ENCODE results near the gene MAP1LC3B2. TPM values are rescaled to one million over a fixed set of nuclear protein-coding genes. Genes with fewer than 3 reads are reported as not detected.

Gene MAP1LC3B2
- total and polyA plus RNA-seq, 3 experiments from 2014 or later = 0.96 to 5.8 (median 1.7) TPM

GRCh38 chr12:116600959-116601918, 42.1 kb downstream of the MAP1LC3B2 start:
- ChIA-PET POLR2A (no interaction called here), CTCF (interaction anchor here (0.5 to 2.5 kb wide), 8 partner anchors 8 to 604 kb away, joined by 3 to 11 read pairs (median 4); partner anchors contain the start of gene MAP1LC3B2)
- Mint-ChIP-seq H3K4me1 (peaks cover 0 to 7% (median 2%) of the 10 kb centered on the region in 3 donors), H3K36me3 (no peaks in the 10 kb centered on the region), H3K9me3 (no peaks in the 10 kb centered on the region), H3K4me3 (no peak overlapping the region), H3K27ac (peak overlapping the region in 1 of 8 donors; percentile 52), H3K27me3 (peaks cover 5 to 13% of the 10 kb centered on the region in 2 donors)
- H3K9me3 ChIP-seq (ENCODE audit: low read length) = no peaks in the 10 kb centered on the region
- H3K4me1 ChIP-seq (ENCODE audit: insufficient read depth, low read length) = peaks cover 3% of the 10 kb centered on the region
- no peak overlapping the region for H3K27ac ChIP-seq (ENCODE audit: low read depth, low read length)
- H3K4me3 ChIP-seq (ENCODE audit: low read length) = no peak overlapping the region
- H3K27me3 ChIP-seq (ENCODE audit: insufficient read depth, low read length, poor library complexity, severe bottlenecking) = no peaks in the 10 kb centered on the region
- no peaks in the 10 kb centered on the region for H3K36me3 ChIP-seq (ENCODE audit: insufficient read depth, low read length)
- no peak for DNase-seq

- no peaks in the 10 kb centered on the region for H3K36me3 ChIP-seq (ENCODE audit: insufficient read depth, low read length)
- Mint-ChIP-seq H3K27ac (no peak overlapping the region), H3K9me3 (no peaks in the 10 kb centered on the region), H3K4me1 (peaks cover 0 to 7% (median 2%) of the 10 kb centered on the region in 3 donors), H3K27me3 (peaks cover 8 to 17% of the 10 kb centered on the region in 2 donors), H3K36me3 (no peaks in the 10 kb centered on the region), H3K4me3 (no peak overlapping the region)
- H3K4me3 ChIP-seq (ENCODE audit: low read length) = no peak overlapping the region
- DNase-seq = no peak
- no peak overlapping the region for H3K27ac ChIP-seq (ENCODE audit: low read depth, low read length)
- H3K4me1 ChIP-seq (ENCODE audit: insufficient read depth, low read length) = peaks cover 3% of the 10 kb centered on the region
- no peaks in the 10 kb centered on the region for H3K9me3 ChIP-seq (ENCODE audit: low read length)
- CTCF ChIA-PET = interaction anchor here (0.5 to 1.2 kb wide), 3 partner anchors 265 to 605 kb away, joined by 3 read pairs; no protein-coding TSS in a partner anchor
- POLR2A ChIA-PET = no interaction called here
- H3K27me3 ChIP-seq (ENCODE audit: insufficient read depth, low read length, poor library complexity, severe bottlenecking) = no peaks in the 10 kb centered on the region
Observed at GRCh38 chr12:116601933-116602810, 43.0 kb downstream of the MAP1LC3B2 start.

DNA sequence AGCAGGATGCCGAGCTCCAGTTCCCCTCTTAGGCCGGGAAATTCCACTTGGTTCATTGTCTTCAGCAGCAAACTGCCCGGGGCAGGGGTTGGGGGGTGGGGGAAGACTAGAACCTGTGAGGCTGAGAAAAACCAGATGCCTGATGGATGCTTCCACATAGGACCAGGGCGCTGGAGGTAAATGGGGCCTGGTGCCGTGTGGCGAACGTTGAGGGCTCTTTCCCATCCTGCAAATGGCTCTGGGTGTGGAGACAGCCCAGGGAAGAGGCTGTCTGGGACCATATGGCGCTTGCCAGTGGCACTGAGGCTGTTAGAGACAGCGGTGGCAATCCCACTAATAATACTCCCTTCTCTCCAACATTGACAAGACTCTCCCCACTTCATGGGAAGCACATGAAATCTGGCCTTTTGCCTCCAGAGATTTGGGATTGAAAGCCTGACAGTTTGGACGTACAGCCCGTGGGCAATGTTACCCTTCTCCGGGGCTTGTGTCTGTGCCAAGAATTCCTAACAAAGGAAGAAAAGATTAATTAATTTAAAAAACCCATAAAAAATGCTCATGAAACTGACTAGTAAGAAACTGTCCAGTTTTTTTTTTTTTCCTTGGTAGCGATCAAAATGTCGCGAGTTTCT, 44.5 kb downstream of the MAP1LC3B2 start:
- H3K27ac Mint-ChIP-seq = no peak overlapping the region
- no peak overlapping the region for H3K4me3 Mint-ChIP-seq
- Histone ChIP-seq H3K36me3 (ENCODE audit: insufficient read depth, low read length) (no peaks in the 10 kb centered on the region), H3K4me3 (ENCODE audit: low read length) (no peak overlapping the region), H3K4me1 (ENCODE audit: insufficient read depth, low read length) (peaks cover 3% of the 10 kb centered on the region), H3K27ac (ENCODE audit: low read depth, low read length) (no peak overlapping the region), H3K9me3 (ENCODE audit: low read length) (no peaks in the 10 kb centered on the region), H3K27me3 (ENCODE audit: insufficient read depth, low read length, poor library complexity, severe bottlenecking) (no peaks in the 10 kb centered on the region)
- ChIA-PET POLR2A (no interaction called here), CTCF (no interaction called here)
- no peaks in the 10 kb centered on the region for H3K36me3 Mint-ChIP-seq
- no peaks in the 10 kb centered on the region for H3K9me3 Mint-ChIP-seq
- no peak for DNase-seq
- H3K27me3 Mint-ChIP-seq = peaks cover 8 to 17% of the 10 kb centered on the region in 2 donors
- peaks cover 0 to 4% (median 2%) of the 10 kb centered on the region in 3 donors for H3K4me1 Mint-ChIP-seq

DNA sequence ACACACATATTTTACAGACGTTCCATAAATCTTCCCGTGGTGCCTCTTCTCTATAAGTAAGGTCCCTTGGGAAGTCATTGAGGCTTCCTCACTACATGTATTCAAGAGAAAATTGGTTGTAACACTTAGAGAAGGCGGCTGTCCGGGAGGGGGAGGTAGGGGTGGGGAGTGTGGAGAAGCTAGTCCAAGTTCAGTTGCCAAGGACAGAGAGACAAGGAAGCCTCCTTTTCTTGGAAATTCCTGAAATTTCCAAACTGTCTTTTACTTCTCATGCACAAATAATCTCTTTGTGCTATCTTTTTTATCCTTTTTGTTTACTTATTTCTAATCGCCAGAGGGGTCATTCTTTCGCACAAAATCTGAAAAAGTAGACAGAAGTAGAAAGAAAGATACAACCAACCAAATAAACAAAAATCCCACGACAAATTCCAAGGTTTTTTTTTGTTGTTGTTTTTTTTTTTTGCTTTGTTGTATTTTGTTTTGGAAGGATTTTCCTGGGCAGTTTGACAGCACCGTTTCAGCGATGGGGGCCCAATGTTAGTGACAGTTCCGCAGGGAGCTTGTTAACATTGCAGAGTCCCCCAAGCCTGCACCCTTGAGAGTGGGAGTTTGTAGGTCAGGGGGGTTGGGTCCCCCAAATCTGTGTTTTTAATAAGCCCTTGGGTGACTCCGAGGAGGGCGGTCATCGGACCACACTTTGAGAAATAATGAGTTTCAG, 45.2 kb downstream of the MAP1LC3B2 start:
- no peaks in the 10 kb centered on the region for H3K36me3 ChIP-seq (ENCODE audit: insufficient read depth, low read length)
- H3K27ac Mint-ChIP-seq = peak overlapping the region in 1 of 8 donors; percentile 78
- no peaks in the 10 kb centered on the region for H3K27me3 ChIP-seq (ENCODE audit: insufficient read depth, low read length, poor library complexity, severe bottlenecking)
- no peak overlapping the region for H3K4me3 Mint-ChIP-seq
- peaks cover 0 to 4% (median 2%) of the 10 kb centered on the region in 3 donors for H3K4me1 Mint-ChIP-seq
- H3K27me3 Mint-ChIP-seq = peaks cover 8 to 17% of the 10 kb centered on the region in 2 donors
- CTCF ChIA-PET = no interaction called here
- no peak overlapping the region for H3K27ac ChIP-seq (ENCODE audit: low read depth, low read length)
- H3K9me3 Mint-ChIP-seq = no peaks in the 10 kb centered on the region
- no peak overlapping the region for H3K4me3 ChIP-seq (ENCODE audit: low read length)
- no peak for DNase-seq
- H3K9me3 ChIP-seq (ENCODE audit: low read length) = no peaks in the 10 kb centered on the region
- no peaks in the 10 kb centered on the region for H3K36me3 Mint-ChIP-seq
- POLR2A ChIA-PET = no interaction called here
- H3K4me1 ChIP-seq (ENCODE audit: insufficient read depth, low read length) = peaks cover 1% of the 10 kb centered on the region

GRCh38 chr12:116604951-116605641, 45.9 kb downstream of the MAP1LC3B2 start:
- ChIA-PET CTCF (no interaction called here), POLR2A (no interaction called here)
- Histone ChIP-seq H3K27me3 (ENCODE audit: insufficient read depth, low read length, poor library complexity, severe bottlenecking) (no peaks in the 10 kb centered on the region), H3K27ac (ENCODE audit: low read depth, low read length) (no peak overlapping the region), H3K4me1 (ENCODE audit: insufficient read depth, low read length) (no peaks in the 10 kb centered on the region), H3K4me3 (ENCODE audit: low read length) (no peak overlapping the region), H3K36me3 (ENCODE audit: insufficient read depth, low read length) (no peaks in the 10 kb centered on the region), H3K9me3 (ENCODE audit: low read length) (no peaks in the 10 kb centered on the region)
- Mint-ChIP-seq H3K4me1 (no peaks in the 10 kb centered on the region), H3K27ac (peak overlapping the region in 2 of 8 donors; percentile 19 to 78), H3K9me3 (no peaks in the 10 kb centered on the region), H3K4me3 (no peak overlapping the region), H3K36me3 (no peaks in the 10 kb centered on the region), H3K27me3 (peaks cover 9 to 17% of the 10 kb centered on the region in 2 donors)
- DNase-seq = no peak

- Histone ChIP-seq H3K27me3 (ENCODE audit: insufficient read depth, low read length, poor library complexity, severe bottlenecking) (no peaks in the 10 kb centered on the region), H3K4me1 (ENCODE audit: insufficient read depth, low read length) (no peaks in the 10 kb centered on the region), H3K9me3 (ENCODE audit: low read length) (no peaks in the 10 kb centered on the region), H3K27ac (ENCODE audit: low read depth, low read length) (no peak overlapping the region), H3K4me3 (ENCODE audit: low read length) (no peak overlapping the region), H3K36me3 (ENCODE audit: insufficient read depth, low read length) (no peaks in the 10 kb centered on the region)
- Mint-ChIP-seq H3K4me1 (peaks cover 1 to 9% (median 5%) of the 10 kb centered on the region in 3 donors), H3K27me3 (peaks cover 10 to 17% of the 10 kb centered on the region in 2 donors), H3K4me3 (no peak overlapping the region), H3K9me3 (peaks cover 0 to 2% (median 0%) of the 10 kb centered on the region in 5 donors), H3K27ac (no peak overlapping the region), H3K36me3 (no peaks in the 10 kb centered on the region)
- no peak for DNase-seq
- ChIA-PET POLR2A (no interaction called here), CTCF (interaction anchor here (1.5 to 1.6 kb wide), 2 partner anchors 73 to 609 kb away, joined by 4 to 5 read pairs; no protein-coding TSS in a partner anchor)
Observed at GRCh38 chr12:116606397-116606796, 47.2 kb downstream of the MAP1LC3B2 start.

GRCh38 chr12:116607039-116607438, 47.9 kb downstream of the MAP1LC3B2 start:
- no peaks in the 10 kb centered on the region for H3K36me3 ChIP-seq (ENCODE audit: insufficient read depth, low read length)
- peaks cover 1 to 9% (median 5%) of the 10 kb centered on the region in 3 donors for H3K4me1 Mint-ChIP-seq
- DNase-seq = no peak
- H3K36me3 Mint-ChIP-seq = no peaks in the 10 kb centered on the region
- POLR2A ChIA-PET = no interaction called here
- no peak overlapping the region for H3K4me3 ChIP-seq (ENCODE audit: low read length)
- no peak overlapping the region for H3K27ac Mint-ChIP-seq
- peaks cover 11 to 17% of the 10 kb centered on the region in 2 donors for H3K27me3 Mint-ChIP-seq
- no peak overlapping the region for H3K4me3 Mint-ChIP-seq
- CTCF ChIA-PET = interaction anchor here (1.5 to 1.6 kb wide), 2 partner anchors 73 to 609 kb away, joined by 4 to 5 read pairs; no protein-coding TSS in a partner anchor
- H3K4me1 ChIP-seq (ENCODE audit: insufficient read depth, low read length) = no peaks in the 10 kb centered on the region
- no peaks in the 10 kb centered on the region for H3K9me3 ChIP-seq (ENCODE audit: low read length)
- peaks cover 0 to 2% (median 0%) of the 10 kb centered on the region in 5 donors for H3K9me3 Mint-ChIP-seq
- H3K27me3 ChIP-seq (ENCODE audit: insufficient read depth, low read length, poor library complexity, severe bottlenecking) = no peaks in the 10 kb centered on the region
- H3K27ac ChIP-seq (ENCODE audit: low read depth, low read length) = no peak overlapping the region
